GM21786 (cell line): ENCODE measurements around the gene WDR59.
"Not testable (repeated sequence)": the region's sequence is repeated elsewhere in the genome, so short reads cannot be mapped to it uniquely, and the experiment has no call there.

ENCODE experiments used
- ATAC-seq: cut with Tn5 transposase; IDR thresholded peaks from one replicate; pipeline ENCODE4 v1.9.1; 2021; ENCODE audit not compliant: unreplicated experiment

WDR59 gene

DNA sequence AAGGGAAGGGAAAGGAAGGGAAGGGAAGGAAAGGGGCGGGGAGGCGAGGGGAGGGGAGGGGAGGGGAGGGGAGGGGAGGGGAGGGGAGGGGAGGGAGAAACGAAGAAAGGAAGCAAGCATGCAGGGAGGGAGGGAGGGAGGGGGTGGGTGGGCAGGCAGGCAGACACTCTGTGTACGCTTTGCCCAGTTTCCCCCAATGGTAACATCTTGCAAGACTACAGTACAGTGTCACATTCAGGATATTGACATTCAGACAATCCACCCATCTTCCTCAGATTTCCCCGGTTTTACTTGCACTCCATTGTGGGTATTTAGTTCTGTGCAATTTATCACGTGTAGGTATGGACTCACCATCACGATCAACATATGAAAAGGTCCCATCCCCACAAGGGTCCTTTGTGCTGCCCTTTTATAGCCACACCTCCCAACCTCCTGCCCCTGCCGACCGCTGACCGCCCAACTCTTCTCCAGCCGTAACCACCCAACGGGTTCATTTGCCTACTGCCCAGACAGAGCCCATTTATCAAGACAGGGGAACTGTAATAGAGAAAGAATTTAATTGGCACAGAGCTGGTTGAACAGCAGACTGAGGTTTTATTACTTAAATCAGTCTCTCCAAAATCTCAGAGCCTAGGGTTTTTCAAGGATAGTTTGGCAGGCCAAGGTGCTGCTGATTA is 118.9 kb downstream of the WDR59 start:
- no peak for ATAC-seq

DNA sequence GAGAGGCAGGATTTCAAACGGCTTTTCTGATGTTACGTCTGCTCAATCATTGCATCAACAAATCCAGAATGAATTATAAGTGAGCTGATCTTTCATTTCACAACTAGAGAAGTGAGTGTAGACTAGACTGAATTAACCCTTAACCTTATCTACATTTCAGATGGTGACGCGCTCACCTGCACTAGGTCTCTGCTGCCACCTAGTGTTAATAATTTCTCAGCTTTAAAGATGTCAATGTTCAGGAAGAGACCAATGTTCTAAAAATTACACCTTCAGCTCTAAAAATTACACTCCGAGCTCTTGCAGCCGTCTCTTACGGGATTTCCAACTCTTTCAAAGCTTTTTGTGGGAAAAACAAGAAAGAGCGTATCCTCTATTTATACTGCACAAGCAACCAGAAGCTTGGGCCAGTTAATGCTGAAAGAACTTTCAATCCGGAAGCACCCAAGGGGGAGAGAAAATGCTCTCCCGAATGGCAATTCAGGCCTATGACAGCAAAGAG is 122.1 kb downstream of the WDR59 start:
- peak; percentile 75 for ATAC-seq

DNA sequence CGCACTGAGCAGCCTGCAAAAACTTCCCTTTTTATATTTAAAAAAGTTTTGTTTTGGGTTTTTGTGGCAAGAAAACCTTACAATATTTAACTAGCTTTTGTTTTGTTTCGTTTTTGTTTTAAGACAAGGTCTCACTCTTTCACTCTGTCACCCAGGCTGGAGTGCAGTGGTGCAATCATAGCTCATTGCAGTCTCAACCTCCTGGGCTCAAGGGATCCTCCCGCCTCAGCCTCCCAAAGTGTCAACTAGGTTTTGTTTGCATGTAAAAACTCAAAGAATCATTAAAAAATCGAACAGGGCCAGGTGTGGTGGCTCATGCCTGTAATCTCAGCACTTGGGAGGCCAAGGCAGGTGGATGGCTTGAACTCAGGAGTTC is 132.4 kb downstream of the WDR59 start:
- ATAC-seq: no peak

DNA sequence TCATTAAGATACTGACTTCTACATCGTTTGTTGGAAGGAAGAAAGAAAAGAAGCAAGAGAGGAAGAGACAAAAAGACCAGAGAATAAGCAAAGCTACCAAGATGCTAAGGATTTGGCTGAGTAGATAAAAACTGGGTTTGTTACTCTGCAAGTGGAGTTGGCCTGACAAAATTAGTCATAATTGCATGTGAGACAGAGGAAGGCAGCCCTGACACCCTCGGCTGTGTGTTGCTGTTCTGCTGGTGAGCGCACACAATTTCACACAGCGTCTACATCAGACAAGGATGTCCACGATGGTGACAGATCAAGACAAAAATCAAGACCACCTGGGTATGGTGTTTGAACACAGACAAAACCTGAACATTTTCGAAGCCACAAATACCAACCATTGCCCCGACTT is 134.9 kb downstream of the WDR59 start:
- no peak for ATAC-seq

DNA sequence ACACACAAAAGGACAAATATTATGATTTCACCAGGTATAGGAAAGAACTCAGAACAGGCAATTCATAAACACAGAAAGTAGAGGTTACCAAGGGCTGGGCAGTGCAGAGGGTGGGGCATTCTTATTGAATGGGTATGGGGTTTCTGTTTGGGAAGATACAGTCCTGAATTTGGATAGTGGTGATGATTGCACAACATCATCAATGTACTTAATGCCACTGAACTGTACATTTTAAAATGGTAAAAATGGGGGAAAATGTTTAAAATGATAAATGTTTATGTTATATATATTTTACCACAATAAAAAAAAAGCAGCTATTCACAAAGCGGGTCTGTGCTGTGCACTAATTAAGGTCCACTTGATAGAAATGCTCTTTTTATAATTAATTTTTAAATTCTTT is 137.7 kb downstream of the WDR59 start:
- no peak for ATAC-seq

DNA sequence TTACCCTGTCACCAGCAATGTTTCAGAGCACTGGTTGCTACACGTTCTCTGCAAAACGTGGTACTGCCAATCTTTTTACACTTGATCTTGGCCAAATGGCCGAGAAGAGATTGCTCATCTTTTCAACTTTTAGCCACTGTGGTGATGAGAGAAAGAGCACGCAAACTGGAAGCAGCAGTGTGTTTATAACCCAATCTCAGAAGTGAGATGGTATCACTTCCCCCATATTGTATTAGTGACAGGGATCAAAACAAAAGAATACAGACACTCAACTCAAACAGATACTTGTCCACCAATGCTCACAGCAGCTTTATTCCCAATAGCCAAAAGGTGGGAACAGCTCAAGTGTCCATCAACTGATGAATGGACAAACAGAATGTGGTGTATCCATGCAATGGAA is 138.2 kb downstream of the WDR59 start:
- ATAC-seq: no peak

DNA sequence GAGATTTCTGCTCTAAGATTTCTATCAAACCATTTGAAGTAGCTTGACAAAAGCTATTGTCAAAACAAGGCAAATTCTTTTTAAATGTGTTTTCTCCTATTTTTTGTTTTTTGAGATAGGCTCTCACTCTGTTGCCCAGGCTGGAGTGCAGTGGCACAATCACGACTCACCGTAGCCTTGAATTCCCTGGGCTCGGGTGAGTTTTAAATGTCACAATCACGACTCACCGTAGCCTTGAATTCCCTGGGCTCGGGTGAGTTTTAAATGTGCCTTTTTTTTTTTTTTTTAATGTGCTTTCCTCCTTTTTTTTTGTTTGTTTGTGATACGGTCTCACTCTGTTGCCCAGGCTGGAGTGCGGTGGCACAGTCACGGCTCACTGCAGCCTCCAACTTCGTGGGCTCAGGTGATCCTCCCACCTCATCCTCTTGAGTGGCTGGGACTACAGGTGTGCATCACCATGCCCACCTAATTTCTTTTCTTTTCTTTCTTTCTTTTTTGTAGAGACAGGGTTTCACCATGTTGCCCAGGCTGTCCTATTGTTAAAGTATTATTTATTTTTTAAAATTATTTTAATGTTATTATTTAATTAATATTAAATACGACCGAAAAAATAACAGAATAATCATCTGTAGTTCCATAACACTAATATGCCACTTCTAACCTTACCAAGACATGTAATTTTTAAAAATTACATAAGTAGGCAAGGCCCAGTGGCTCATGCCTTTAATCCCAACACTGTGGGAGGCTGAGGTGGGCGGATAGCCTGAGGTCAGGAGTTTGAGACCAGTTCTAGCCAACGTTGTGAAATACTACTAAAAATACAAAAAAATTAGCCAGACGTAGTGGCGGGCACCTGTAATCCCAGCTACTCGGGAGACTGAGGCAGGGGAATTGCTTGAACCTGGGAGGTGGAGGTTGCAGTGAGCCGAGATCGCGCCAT is 140.6 kb downstream of the WDR59 start:
- no peak for ATAC-seq

DNA sequence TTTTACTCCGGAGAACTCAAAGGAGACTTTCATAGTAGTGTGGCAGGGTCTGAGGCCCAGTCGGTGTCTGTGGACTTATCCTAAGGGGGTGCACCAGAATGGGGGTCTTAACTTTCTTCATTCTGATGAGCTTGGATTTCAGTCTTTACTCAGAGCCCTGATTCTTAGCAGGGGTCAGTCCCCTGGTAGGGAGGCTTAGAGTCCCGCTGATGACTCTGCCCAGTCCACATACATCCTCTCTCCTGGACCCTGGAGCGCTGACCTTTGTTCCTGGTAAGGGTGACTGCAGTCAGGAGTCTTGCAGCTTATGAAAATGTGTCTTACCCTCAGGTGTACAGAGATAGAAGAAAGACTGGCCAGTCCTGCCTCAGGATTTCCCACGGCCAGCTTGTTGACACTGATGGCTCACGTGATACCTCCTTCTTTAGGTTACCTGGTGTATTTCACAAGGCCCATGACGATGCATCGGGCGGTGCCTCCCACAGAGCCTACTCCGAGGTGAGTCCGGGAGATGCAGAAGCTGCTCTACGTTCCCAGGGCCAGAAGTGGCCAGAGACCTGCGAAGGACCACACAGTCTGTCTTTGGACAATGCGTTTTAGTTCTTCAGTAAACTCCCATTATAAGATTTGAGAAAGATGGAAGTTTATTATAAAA is 141.4 kb downstream of the WDR59 start:
- ATAC-seq: not testable (repeated sequence)

DNA sequence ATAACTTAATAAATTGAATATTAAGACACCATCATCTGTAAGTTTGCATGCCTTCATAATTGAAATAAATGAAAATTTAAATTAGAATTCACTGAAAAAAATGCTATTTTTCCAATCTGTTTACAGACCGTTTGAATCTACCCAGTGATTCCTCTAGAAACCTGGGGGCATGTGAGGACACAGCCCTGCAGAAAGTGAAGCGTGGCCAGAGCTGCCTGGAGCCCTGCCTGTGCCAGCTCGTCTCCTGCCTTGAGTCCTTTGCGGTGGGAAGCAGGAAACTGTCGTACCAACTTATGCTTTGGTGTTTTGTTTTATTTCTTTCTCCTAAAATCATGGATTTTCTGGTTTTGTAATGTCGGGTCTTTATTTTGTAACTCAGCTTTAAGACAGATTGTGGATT is 142.5 kb downstream of the WDR59 start:
- ATAC-seq: no peak

DNA sequence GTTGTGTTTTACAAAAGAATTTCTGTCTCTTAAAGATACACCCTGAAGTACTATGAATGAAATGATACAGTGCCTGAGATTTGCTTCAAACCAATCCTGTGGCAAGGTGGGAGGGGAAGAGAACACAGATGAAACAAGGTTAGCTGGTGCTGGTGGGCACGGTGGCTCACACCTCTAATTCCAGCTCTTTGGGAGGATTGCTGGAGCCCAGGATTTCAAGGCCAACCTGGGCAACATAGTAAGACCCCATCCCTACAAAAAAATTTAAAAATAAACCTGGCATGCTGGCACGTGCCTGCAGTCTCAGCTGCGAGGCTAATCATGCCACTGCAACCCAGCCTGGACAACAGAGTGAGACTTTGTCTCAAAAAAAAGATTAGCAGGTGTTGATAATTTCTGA is 143.0 kb downstream of the WDR59 start:
- ATAC-seq: no peak

DNA sequence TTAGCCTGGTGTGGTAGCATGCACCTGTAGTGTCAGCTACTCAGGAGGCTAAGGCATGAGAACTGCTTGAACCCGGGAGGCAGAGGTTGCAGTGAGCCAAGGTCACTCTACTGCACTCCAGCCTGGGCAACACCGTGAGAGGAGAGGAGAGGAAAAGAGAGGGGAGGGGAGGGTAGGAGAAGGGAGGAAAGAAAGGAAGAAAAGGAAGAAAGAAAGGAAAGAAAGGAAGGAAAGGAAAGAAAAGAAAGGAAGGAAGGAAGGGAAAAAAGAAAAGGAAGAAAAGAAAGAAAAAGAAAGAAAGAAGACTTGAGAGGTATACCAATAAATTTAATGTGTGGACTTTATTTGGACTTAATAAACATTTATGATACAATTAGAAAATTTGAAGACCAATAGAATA is 143.5 kb downstream of the WDR59 start:
- no peak for ATAC-seq

DNA sequence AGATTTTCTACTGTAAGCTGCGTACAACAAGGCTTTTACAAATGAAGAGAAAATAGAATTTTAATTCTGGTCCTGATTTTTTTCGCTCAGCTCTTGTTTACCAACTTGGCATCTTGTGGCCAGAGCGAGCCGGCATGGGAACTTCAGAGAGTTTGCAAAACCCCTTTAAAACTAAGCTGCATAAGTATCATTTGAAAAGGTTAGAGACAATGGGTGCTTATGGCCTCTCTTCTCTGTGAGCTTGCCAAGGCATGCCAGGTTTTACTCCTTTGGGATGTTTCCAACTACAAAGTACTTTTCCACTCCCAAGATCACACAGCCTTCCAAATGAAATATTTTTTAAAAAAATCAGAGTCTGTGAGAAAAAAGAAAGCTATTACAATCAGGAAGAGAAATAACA is 147.9 kb downstream of the WDR59 start:
- ATAC-seq: no peak

DNA sequence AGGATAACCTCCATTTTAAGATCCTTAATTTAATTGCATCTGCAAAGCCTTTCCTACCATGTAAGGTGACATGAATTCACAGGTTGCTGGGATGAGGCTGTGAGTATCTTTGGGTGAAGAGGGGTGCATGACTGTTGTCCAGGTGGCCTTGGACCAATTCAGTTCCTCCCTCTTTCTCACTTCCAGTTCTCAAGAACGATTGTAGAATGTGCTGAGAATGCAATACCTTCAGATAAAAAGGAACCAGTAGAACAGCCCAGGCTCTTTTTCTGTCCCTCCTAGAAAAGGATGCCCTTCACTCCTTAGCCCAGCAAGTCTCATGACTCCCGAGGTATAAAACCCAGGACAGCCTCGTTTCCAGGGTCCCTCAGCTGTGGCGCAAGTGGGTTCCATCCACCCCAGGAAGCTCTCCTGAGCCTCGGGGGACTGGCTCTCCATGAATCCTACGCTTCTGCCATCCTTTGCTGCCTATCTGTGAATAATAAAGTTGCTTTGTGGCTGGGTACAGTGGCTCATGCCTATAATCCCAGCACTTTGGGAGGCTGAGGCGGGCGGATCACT is 148.7 kb downstream of the WDR59 start:
- no peak for ATAC-seq

DNA sequence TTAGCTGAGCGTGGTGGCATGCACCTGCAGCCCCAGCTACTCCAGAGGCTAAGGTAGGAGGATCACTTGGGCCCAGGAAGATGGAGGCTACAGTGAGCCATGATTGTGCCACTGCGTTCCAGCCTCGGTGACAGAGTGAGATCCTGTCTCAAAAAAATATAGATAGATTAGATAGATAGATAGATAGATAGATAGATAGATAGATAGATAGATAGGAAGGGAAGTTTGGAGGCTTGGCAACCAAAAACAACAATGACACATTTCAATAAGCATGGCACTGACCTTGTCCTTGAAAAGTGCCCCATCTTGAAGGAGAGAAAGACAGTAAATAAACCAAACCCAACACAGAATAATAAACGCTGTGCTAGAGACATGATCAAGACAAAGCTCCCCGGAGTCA is 152.7 kb downstream of the WDR59 start:
- ATAC-seq: no peak

DNA sequence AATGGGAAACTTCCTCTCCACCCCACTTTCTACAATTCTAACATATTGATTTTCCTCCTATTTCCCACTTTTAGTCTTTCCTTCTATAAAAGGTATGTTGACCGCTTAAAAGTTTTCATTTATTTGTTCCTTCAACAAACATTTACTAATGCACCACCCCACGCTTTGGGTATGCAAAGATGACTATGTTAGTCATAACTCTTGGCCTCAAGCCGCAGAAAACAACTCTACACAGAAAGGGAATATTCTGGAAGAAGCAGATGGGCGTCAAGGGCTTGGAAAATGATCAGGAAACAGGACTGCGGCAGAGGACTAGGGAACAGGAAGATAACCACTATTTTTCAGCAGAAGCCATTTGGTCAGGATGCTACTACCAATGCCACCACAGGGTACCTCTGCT is 153.5 kb downstream of the WDR59 start:
- no peak for ATAC-seq

DNA sequence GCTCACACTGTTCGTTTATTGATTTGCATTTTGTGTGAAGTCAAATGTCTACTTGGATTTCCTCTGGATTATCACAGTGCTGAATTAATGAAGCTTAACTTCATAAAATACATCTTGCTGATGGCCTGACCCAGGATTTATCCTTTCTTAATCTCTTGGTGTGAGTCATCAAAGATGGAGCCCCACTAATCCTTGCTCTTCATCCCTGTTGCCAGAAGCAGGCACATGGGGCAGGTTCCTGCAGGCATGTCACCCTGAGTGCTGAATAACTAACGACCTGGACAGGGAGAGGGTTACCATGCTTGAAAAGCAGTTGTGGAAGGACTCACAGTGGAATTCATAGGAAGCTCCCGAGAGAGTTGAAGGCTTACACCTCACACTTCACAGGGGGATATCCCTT is 154.3 kb downstream of the WDR59 start:
- no peak for ATAC-seq

DNA sequence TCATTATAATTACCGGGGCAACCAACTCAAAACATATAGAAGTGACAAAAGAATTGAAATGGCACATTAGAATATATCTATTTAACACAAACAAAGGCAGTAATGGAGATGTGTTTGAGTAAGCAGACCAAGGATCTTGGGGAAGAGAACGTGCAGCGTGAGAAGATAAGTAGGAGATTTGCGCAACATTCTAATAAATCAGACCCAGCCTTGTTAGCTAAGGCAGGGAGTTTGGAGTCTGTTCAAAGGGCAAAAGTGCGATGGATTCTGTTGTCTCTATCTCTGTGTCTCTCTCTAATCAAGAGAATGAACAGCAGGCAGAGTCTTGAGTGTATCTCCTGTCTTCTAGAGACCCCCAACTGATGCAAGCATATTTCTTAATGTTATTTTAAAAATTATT is 155.3 kb downstream of the WDR59 start:
- no peak for ATAC-seq

DNA sequence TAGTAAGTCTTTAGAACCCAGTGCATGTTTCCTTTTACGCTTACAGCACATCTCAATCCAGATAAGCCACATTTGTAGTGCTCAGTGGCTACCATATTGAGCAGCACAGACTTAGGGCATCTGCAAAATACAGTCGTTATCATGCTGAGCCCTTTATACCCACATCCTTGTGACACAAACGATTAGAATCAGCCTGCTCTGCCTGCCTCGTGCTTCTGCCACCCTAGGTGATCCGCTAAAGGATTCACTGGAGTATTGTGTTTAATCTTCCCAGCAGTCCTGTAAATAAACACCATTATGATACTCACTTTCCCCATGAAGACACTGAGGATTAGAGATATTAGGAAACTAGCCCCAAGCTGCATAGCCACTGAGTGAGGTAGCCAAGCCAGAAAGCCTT is 159.0 kb downstream of the WDR59 start:
- no peak for ATAC-seq

DNA sequence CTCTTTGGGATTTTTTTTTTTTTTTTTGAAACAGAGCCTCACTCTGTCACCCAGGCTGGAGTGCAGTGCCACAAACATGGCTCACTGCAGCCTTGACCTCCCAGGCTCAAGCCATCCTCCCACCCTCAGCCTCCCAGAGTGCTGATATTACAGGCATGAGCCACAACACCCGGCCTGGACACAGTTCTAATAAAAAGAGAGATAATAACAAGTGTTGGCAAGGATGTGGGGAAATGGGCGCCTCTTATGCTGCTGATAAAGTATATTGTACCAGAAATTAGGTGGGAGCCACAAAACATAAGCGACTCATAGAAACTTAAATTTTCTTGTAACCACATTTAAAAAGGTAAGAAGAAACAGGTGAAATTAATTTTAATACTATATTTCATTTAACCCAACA is 159.9 kb downstream of the WDR59 start:
- ATAC-seq: no peak
